GM03348 (cell line): ENCODE measurements around the gene SPOP.

ENCODE experiments used
- DNase-seq: peaks from one replicate; pipeline ENCODE4 v3.0.0; 2012; ENCODE audit warnings: low spot score

Gene SPOP

DNA sequence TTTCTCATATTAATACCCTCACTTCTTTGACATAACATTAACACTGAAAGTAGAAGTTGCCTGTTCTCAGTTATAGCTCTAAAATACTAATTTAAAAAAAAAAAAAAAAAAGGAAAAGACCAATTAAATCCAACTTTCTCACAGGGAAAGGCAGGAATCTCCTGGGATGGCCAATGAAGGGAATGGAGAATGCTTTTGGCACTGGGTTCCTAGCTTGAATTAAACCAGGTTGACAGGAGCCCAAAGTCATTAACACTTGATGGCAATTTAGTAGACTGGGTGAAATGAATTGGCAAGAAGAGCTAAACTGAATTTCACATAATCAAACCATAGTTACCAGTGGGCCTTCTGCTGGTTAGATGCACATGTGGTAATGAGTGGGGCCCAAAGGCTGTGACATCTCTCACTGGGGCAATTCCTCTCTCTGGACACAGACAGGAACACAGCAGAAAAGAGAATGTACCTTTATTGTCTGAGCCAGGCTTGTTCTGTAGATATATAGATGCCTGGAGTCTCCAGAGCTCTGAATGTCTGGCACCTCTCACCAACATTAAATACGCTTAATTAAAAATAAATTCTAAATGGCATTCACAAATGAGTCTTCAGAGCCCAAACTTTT lies 64.6 kb downstream of the SPOP start:
- no peak for DNase-seq

DNA sequence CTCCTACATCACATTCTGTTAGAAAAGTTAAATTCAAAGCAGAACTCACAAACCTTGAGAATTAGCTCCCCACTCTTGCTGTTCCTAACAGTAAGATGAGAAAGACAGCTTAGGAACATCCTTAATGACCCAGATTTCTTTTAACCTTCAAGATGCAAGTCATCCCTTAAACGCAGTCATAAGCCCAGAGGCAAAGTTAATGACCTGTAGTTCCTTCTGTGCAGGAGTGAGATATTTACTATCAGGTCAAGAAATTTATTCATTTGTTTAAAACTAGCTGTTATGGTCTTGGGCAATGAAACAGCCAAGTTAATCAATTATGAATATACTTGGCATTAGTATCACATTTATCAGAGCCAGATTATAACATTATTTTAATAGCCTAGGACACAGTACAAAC lies 65.2 kb downstream of the SPOP start:
- no peak for DNase-seq

DNA sequence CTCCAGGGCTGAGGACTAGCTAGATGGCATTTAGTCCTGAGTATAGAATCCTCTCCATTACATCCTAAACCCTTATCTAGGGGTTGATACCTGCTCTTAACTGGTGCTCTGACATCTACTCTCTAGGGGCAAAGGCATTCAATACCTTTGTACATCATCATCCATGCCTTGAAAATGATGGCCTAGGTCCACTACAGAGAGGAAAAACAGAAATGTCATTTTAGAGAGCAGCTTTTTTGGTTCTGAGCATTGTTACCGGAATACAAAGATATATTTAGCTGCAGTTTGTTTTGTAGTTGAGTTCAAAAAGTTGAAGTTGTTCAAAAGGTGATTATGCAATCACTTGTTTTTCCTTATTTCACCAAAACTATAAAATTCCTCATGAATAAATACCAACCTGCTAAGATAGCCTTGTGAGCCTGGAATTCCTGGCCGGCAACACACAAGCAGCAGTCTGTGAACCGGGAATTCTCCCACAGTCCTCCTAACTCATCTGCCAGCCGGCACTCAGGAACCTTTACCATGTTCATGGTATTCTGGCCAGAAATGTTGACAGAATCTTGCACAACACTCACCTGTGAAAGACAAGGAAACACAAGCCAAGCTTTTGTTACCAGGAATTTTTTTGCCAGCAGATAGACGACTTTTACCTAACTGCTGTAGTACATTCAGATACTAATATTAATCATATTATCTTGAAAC lies 66.9 kb downstream of the SPOP start:
- DNase-seq, result no peak

DNA sequence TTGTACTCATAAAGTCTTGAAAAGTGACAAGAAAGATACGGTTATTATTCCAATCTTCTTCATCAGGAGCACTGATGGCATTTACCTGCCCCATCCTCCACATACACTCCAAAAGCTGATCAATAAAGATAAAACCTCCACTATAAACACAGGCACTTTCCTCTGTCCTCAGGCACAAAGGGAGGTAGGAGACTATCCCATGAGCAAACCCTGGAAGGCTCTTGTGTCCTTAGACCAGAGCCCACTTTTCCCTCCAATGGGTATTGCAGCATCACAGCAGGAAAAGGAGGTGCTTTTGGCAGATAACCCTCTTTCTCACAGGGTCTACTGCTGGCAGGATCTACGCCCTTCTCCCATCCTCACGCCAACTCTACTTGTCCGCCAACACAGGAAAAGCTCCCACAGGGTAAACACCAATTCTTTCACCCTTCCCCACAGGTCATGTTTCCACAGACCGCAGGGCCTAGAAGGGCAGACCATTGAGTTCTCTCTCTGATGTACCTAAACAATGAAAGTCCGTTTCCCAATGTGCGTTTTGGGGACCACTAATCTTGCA lies 73.5 kb downstream of the SPOP start:
- no peak for DNase-seq

DNA sequence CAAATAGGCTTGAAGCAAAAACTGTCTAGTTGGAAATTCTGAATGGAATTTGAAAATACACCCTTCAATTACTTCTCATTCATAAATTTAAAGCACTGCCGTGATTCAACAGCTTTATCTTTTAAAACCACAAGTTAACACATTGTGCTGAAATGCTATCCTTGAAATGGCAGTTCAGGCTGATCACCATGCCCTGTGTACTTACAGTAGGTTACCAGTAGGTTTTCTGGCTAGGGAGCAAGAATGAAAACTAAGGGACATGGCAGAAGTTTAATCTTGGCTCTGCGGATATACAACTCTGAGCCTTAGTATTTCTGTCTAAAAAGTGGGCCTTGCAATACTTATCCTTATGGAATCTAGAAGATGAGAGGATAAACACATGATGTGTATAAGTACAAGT lies 74.2 kb downstream of the SPOP start:
- no peak for DNase-seq

DNA sequence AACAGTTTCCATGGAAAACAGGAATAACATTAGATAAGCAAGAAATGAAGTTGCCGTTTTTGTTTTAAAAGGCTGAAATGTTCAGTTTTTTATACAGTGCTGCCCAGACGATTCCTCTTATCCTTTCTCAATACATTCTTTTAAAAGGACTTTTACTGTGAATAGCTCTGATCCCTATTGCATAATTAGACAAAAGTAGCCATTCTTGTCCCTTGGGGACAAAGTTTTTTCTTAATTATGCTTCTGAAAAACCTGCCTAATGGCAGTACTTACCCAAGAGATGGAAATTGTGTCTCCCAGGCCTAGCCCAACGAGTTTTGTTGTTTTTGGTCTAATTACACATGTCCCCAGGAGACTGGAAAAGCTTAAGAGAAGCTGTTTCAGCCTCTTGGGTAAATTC lies 74.7 kb downstream of the SPOP start:
- DNase-seq, result no peak

DNA sequence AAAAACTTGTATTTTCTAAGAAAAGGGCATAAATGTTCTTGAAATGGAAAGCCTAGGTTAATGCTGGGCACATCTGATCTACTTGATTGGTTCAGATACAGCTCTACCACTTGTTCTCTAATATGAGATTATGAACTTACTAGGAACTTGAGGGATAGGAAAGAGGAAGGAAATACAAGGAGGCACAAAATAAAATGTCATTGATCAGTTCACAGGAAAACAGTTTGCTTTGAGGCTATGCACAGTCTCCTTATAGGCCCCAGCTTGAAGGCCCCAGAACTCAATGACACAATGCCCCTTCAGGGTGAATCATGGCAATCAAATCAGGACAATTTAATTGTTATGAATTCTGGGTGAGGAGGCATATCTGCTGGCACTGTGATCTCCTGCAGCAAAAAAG lies 75.1 kb downstream of the SPOP start:
- DNase-seq, result no peak

DNA sequence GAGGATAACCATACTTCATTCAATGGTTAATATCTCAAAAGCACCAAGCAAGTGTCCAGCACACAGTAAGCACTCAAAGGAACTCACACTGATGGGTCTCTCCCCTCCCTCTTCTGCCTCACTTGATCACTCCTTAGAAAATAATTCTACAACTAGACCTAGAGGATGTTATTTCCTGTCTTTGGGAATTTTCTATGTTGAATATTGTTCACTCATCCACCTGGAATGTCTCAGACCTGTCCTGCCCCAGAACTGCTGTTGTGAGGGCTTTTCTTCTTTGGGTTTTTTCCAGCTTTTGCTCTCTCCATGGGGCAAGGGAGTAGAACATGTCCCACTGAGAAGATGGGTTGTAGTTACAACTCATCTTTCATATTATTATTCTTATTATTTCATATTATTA lies 76.9 kb downstream of the SPOP start:
- DNase-seq, result no peak

DNA sequence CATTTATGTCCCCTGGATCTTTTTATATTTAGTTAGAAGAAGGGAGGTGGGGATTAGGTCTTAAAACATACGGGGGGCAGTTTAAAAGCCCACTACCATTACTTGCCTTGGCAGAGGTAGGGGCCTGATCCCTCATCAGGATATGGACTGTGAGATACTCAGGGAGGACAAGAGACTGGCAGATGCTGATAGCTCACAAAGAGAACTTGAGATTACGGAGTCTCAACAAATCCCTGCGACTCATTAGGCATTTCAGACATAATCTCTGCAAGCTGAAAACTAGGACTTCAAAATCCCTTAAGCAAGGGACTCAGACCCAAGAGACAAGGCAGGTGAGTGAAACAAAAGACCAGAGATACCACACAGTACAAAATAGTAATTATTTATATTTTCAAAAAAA lies 79.0 kb downstream of the SPOP start:
- no peak for DNase-seq

- DNase-seq, result no peak
Observed at GRCh38 chr17:49597928-49598655, 79.8 kb downstream of the SPOP start.

DNA sequence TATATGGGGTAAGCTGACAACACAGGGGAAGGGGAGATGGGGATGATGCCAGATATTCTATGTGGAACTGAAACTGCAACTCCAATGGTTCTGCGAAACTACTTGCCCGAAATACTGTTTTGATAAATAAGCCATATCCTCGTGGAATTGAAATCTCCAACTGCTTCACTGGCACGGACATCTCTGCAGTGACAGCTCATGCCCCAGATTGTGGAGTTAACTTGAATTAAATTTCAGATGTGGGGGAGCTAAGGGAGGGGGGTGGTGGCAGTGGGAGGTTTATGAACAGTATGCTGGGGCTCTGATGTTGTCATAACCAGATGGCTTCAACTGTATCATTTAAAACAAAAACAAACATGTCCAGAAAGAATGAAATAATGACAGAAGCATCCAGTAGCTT lies 80.5 kb downstream of the SPOP start:
- no peak for DNase-seq

- no peak for DNase-seq
Observed at GRCh38 chr17:49596613-49597244, 81.2 kb downstream of the SPOP start.

- no peak for DNase-seq
Observed at GRCh38 chr17:49595980-49596379, 81.9 kb downstream of the SPOP start.

- DNase-seq, result no peak
Observed at GRCh38 chr17:49595328-49595727, 82.6 kb downstream of the SPOP start.

- DNase-seq, result no peak
Observed at GRCh38 chr17:49592263-49592662, 85.6 kb downstream of the SPOP start.

GRCh38 chr17:49590874-49591273 lies 87.0 kb downstream of the SPOP start:
- DNase-seq, result no peak

DNA sequence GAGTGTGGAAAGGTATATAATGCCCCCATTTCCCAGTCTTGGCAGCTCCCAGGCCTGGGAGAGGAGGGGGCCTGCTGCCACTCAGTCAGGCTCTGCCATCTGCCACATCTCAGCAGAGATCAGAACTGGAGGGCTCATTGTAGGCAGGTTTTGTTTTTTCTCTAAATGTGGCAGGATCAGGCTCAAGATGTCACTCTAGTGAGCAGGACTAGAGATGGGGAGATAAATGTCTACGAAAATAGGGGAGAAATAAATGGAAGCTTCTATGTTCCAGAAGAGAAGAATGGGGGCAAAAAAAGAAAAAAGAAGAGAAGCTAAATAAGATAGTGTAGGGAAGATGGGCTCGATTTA lies 88.3 kb downstream of the SPOP start:
- no peak for DNase-seq

GRCh38 chr17:49588726-49589576 lies 88.9 kb downstream of the SPOP start:
- DNase-seq, result peak; percentile 76

GRCh38 chr17:49588312-49588711 lies 89.6 kb downstream of the SPOP start:
- DNase-seq, result no peak

DNA sequence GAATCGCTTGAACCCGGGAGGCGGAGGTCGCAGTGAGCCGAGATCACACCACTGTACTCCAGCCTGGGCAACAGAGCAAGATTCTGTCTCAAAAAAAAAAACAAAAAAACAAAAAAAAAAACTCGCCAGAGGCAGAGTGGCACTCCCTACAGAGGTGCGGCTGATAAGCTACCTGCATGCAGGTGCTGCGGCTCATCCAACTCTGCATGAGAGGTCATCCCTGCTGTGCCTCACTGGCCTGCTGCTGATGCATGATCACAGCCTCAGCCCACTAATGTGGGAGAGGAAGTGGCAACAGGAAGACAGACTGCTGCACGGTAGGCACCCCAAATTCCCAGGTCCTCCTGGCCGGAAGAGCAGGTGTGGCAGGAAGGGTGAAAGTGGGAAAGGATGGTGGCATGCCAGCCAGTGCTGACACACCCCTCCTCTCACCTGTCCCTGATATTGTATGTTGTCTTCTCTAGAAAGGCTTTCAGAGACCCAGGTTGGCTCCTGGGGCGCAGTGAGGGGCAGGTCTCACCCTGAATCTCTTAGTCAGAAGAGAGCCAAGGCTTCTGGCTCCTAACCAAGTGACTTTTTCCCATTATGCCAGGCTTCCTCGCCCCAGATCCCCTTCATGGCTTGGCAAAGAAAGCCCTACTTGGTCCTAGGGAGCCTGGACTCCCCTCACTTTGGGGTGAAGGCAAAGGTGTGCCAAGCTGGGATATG lies 90.4 kb downstream of the SPOP start:
- no peak for DNase-seq

GRCh38 chr17:49585422-49586027 lies 92.4 kb downstream of the SPOP start:
- no peak for DNase-seq
